ENCODE data around the gene FAT1. TPM values are rescaled to one million over a fixed set of nuclear protein-coding genes. Genes with fewer than 3 reads are reported as not detected.
"Not testable (repeated sequence)": the region's sequence is repeated elsewhere in the genome, so short reads cannot be mapped to it uniquely, and the experiment has no call there.

The FAT1 gene
- total RNA-seq, 1 donor from 2014 or later, result 50.3 TPM

DNA sequence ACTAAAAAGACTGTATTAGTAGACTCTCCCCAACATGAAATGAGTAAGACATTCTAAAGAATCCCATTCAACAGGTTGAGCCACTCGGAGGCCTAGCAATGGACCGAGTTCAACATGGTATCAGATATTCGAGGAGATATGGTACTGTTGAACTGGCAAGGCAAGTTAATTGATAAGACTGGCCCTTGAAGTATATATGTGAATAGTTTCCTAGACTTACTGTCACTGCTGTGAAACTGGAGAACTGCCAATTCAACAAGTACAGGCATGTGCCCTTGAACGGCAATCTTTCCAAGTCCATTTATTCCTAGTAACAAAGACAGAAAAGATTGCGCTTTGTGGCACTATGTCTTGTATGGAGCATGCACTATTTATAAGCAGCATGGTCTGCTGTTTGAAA is 24.4 kb downstream of the FAT1 start:
- no peak for DNase-seq (ENCODE audit: low spot score)

DNA sequence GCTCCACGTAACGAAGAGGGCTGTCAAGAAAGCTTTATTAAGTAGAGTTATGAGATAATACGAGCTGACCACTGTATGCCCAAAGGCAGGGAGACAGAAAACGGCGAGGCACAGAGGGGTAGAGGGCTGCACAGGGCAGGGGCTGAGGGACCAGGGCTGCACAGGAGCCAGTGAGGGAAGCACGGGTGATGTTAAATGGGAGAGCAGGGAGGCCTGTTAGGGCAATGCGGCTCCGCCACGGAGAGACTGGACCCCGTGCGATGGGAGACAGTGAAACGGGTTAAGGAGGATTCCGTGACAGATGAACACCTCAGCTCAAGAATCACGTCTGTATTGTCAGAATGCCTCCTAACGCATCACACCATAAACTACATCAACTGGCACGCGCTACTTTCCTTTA is 25.1 kb downstream of the FAT1 start:
- DNase-seq (ENCODE audit: low spot score), result no peak

DNA sequence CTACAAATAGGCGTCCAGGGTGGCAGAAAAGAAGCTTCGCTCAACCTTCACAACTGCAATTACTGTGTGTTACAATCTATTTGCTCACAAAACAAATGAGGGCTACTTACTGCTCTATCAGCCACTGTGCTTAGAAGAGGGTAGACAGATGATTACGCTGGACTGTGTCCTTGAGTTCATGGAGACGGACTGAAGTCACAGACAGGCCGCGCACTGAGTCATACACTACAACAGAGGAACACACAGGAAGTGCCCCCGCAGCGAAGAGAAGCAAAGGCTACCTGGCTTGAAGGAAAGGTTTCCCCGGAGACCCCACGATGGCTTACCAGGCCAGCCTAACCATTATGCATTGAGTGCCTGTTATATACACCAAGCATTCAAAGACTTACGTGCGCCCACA is 25.6 kb downstream of the FAT1 start:
- no peak for DNase-seq (ENCODE audit: low spot score)

DNA sequence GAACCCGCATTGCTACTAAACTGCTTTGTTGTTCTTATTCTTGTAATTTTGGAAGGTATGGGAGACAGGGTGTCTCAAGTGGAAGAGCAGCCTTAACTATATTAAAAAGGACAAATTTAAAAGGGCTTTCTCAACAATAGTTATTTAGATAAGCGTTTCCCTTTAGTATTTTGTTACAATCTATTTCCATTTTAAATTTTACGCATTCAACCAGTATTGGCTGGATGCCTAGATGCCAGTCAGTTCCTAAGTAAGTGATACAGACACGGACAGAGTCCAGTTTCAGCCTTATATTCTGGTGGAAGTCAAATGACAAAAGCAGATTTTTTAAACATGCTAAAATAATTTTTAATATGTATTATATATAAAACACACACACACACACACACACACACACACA is 28.3 kb downstream of the FAT1 start:
- no peak for DNase-seq (ENCODE audit: low spot score)

DNA sequence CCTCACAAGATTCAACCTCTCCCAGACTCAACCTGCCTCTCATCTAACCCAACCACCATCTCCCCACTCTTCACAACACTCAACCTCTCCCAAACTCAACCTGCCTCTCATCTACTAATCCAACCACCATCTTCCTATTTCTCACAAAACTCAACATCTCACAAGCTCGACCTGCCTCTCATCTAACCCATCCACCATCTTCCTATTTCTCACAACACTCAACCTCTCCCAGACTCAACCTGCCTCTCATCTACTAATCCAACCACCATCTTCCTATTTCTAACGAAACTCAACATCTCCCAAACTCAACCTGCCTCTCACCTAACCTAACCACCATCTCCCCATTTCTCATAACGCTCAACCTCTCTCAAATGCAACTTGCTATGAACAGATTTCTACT is 29.8 kb downstream of the FAT1 start:
- DNase-seq (ENCODE audit: low spot score), result no peak

DNA sequence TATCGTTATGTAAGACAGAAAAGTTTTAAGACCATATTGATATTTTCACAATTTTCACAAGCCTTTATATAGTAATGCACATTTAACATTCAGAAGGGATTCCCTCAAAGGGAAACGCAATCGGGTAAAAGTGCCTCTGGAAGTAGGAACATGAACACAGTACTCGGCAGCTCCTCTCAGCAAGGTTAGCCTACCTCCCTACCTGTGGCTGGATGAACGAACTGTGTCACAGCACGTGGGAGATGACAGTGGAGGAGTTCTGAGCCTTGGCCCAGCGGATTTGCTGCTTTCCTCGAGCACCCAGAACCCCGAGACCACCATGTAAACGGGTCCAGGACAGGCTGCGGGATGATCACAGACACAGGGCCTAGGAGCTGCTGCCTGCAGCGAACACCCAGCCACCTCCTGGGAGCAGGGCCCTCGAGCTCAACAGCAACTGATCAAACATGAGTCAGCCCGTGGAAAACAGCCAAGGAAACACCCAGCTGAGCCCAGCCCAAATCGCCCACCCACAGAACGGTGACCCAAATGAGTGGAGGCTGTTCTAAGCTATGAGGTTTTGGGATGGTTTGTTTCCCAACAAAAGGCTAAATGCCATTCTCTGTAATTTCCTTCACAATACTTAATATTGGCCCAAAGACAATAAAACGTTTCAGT is 30.4 kb downstream of the FAT1 start:
- no peak for DNase-seq (ENCODE audit: low spot score)

DNA sequence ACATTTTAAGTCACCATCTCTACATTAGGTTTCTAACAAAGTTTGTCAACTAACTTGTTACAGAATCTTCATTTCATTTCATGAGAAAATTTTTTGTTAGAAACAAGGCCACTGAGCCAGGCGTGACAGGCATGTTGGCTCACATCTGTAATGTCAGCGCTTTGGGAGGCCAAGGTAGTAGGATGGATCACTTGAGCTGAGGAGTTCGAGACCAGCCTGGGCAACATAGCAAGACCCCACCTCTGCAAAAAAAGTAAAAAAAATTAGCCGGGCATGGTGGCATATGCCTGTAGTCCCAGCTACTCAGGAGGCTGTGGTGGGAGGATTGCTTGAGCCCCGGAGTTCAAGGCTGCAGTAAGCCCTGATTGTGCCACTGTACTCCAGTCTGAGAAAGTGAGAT is 32.3 kb downstream of the FAT1 start:
- no peak for DNase-seq (ENCODE audit: low spot score)

DNA sequence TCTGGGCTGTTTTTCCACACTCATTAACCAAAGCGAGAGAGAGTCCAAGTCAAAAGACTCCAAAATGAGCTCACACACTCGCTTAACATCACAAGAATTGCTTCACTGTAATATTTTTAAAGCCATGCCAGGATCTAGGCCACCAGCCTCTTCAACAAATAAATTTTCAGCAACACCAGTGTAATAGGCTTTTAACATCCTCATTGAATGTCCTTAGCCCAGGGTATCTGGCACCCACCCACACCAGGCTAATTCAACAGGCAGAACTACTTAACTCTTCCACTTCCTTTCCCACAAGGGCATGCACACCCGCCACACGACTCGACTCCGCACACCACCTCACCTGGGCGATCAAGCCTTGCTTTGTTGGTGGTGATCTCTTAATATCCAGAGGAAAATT is 34.2 kb downstream of the FAT1 start:
- DNase-seq (ENCODE audit: low spot score), result no peak

DNA sequence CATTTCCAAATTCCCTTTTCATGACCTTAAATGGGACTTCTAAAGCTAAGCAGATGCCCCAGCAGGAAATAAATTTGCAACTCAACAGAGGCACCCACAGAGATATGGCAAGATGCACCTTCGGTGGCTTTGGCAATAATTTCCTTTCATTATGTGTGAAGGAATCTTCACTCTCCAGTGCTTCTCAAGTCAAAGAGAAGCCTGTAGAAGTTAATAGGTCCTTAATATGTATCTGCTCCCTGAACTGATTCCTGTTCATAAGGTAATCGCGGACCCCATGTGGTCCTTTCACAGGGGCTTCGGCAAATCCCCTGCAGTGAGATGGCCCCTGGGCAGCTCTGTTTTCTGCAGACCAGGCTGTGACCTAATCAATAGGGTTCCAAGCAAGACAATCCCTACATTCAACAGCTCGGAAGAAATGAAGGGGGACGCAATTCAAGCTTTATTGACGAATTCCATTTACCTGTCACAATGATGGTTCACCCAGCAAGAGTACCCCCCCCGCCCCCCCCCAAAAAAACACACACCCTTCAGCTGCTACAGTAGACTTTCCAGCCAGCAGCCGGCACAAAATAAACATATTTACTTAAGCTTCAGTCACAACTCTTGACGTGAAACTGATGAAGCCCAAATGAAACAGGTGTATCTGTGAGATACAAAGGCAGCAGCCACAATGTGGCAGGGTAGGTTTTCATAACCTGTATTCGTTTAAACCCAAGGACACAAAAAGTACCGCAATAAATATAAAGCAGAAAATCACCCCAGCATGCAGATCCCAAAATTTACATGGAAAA is 35.3 kb downstream of the FAT1 start:
- DNase-seq (ENCODE audit: low spot score), result no peak

DNA sequence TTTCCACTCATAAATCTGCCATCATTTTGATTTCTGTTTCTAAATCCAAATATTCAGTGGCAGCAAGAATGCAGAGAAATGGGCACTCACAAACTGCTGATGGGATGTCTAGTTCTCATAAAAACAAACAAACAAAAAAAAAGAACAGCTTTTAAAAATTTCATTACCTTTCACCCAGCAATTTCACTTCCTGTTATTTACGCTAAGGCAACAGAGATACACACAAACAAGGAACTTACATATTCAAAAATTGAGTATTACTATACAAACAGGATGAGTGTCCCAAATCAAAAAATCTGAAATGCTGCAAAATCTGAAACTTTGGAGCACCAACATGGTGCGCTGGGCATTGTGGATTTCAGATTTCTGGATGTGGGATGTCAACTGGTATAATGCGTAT is 36.4 kb downstream of the FAT1 start:
- no peak for DNase-seq (ENCODE audit: low spot score)

DNA sequence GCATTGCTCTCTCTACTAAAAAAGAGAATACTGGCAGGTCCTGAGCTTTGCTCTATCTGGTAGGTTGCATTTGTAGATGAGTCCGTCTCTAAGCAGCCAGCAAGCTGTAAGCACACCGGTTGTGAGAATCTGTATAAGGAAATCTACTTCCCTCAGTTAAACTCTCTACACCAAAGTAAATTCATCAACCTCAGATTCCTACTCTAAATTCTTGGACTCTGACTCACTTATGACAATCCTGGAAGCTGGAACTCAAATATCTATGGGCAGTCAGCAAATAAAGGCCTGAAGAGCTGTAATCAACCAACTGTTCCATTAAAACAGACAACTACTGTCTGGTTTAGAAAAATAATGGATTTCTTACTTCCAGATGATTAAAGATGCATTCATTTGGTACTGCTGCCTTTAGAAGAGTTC is 37.9 kb downstream of the FAT1 start:
- DNase-seq (ENCODE audit: low spot score), result no peak

DNA sequence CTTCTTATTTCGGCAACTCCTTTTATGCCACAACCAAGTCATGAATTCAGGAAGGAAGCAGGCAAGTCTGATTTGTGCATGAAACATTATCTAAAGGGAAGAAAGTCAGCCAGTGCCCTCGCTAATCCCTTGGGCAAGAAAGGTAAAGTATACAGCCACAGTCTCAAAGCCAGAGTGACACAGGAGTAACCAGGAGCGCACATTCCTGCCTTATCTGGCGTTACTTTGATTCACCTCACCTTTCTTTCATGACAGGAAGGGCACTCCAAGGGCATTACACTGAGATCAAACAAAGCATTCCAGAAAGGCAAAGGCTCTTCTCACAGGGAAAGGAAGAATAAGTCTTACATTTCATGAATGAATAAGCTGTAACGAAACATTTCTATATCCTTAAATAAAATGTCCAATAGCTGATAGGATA is 38.8 kb downstream of the FAT1 start:
- no peak for DNase-seq (ENCODE audit: low spot score)

DNA sequence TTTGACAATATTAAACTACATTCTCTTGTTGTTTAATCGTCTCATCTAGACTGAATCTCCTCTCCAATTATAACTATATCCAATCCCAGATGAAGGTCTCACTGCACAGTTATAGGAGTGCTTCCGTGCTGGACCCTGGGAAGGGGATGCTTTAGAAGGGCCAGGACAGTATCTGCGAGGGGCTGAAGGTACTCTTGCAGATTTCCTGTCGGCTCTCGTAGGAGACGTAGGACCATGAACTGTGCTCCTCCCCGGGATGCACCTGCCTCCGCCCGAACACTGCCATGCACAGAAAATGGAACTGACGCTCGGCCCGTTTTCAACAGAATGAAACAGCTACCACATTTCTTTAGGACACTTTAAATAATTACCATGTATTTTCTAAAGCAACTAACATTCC is 39.4 kb downstream of the FAT1 start:
- no peak for DNase-seq (ENCODE audit: low spot score)

DNA sequence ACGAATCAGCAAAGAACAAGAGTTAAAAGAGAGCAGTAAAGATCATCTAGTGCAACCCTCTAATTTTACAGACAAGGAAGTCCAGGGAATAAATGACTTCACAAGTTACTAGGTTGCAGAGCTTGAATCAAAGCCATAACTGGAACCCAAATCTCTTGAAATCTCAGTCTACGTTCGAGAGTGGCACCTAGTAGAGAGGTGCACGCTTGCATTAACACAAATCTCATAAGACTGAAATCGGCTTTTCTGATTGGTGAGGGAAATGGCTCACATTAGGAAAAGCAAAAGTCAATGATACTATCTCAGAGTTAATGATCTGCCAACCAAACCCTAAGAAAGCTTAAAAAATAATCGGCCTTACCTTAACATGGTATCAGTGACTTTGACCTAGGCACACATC is 43.0 kb downstream of the FAT1 start:
- DNase-seq (ENCODE audit: low spot score), result no peak

DNA sequence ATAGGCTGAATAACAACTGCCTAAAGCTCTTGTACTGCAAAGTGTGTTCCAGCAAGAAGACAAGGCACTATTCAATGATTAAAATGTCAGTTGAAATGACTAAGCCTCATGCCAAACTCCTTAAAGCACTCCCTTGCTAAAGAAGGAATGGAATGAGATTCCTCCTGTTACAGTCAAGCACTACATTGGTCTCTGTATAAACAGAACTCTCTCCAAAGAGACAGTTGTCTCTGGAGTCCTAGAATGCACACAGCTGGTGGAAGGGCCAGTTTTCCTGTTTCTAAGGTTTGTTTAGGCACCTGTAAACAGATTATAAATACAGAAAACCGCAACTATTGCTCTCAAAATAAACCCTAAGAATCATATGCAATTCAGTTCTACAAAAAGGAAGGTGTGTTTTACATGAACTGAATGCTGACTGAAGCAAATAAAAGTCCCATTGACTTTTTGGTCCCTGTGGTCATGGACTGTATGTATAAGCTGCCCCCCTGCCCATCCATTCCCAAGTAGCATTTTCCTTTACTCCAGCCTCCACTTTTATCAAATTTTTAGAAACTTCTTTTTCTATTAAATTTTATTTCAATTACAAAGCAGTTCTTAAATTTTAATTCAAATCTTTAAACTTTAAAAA is 47.0 kb downstream of the FAT1 start:
- DNase-seq (ENCODE audit: low spot score), result no peak

DNA sequence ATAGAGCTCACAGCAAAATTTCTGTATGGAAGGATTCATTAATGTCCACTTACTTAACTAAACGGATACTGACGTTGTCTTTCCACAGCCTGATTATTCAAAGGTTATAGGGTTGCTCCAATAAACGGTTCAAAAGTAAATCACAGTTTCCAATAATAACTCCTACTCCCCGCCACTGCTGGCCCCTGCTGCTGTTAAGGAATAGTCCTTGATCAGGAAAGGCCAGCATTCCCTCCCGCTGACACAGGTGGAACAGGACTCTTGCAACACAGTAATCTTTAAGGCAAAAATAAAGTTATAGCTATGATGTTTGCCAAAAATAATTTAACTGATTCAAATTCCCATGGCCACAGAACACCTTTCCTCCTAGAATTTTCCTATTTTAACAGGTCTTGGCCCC is 53.9 kb downstream of the FAT1 start:
- no peak for DNase-seq (ENCODE audit: low spot score)

DNA sequence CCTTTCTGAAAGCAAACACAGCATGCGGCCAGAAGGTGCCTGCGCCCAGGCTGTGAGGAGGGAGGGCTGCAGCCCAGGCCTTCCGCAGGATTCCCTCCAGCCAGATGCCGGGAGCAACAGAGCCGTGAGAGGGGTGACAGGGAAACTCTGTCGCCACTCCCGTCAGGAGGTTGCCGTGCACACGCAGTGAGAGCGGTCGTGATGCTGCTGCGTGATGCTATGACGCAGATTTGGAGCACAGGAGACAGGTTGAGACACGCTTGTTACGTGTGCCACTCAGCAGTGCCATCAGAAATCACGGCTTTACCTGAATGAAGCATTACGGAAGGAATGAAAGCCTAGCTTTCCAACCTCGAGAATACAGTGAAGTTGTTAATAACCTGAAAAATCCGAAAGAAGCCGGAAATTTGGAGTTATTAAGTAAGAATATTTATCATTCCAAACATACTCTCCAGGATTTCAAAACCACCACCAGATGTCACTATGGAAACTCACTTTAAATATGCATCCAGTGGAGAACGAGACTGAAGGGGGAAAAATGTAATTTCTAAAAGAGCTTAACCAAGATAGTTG is 54.4 kb downstream of the FAT1 start:
- DNase-seq (ENCODE audit: low spot score), result no peak

DNA sequence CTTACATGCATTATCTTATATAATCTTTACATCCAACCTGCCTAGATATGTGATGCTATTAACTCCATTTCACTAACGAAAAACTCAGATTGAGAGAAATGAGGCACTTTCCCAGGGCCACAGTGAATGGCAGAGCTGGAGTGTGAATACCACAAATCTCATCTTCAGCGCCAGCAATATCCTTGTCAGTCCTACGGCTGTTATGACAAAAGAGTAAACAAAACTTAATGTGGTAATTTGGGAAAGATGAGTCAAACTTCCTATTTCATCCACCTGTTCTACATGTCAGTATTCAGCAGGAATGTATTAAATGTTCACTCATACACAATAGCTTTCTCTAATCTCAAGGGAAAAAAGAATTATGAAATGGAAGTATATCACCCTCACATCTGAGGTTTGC is 56.9 kb downstream of the FAT1 start:
- no peak for DNase-seq (ENCODE audit: low spot score)

DNA sequence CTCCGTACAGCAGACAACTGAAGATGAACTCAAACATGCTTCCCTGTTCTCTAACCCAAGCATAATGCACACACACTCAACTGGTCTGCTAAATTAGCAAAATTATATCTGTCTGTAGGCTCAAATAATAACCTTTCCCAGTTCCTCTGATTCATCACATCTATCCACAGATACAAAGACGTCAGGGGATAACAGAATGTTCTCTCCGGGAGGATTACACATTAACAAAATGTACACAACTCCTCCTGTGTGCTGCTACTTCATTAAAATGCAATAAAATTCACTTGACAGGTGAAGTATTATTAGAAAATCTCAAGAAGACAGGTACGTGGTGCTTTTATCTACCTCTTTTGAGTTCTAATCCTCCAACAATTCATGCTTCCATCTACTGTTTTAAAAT is 57.4 kb downstream of the FAT1 start:
- no peak for DNase-seq (ENCODE audit: low spot score)

DNA sequence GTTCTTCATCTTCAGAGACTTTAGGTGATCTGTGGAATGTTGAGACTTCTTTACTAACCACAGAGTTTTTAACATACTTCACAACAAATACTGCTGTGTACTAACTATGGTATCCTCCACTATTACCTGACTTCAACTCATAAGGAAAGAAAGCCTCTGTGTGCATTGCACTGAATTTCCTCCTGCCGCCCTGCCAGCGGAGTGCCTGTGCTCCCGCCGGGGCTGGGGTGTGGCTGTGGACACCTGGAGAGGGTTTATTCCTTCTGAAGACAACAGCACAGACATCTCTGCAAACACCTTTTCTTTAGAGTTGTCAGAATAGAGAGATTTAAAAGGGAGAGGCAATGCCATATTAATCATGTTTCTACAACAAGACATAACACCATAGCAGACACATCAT is 63.3 kb downstream of the FAT1 start:
- no peak for DNase-seq (ENCODE audit: low spot score)

DNA sequence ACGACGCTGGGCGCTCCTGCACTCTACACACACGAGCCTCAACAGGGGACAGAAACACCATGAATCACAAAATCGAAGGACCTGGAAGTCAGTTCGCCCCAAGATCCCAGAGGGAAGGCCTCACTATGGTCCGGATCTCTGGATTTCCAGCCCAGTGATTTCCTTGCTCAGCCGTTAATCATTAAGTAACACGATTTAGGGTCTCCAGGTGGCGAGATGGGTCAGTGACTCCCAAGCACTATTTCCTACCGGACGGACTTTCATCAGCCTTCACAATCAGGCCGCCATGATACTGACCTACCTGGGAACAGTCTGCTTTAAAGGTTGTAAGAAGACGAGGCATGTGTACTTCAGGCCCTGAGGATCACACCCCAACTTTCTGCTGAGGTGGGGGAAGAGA is 63.7 kb downstream of the FAT1 start:
- DNase-seq (ENCODE audit: low spot score), result no peak

DNA sequence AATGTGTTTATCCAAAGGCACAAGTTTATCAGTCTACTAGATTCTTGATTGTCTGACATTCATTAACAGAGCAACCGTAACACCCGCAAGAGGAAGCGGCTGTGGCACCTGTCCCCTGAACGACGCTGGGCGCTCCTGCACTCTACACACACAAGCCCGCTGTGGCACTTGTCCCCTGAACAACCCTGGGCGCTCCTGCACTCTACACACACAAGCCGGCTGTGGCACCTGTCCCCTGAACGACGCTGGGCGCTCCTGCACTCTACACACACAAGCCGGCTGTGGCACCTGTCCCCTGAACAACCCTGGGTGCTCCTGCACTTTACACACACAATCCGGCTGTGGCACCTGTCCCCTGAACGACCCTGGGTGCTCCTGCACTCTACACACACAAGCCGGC is 64.2 kb downstream of the FAT1 start:
- not testable (repeated sequence) for DNase-seq (ENCODE audit: low spot score)
